ENCODE measurements around the gene SLC9A8.

SLC9A8 gene

GRCh38 chr20:49809803-49810359, 2.7 kb upstream of the SLC9A8 start:
- no peak for DNase-seq (ENCODE audit: low read depth in 1 of 2, low spot score in 1 of 2)
- TF ChIP-seq JUND (IDR thresholded peaks at IDR 0.05; ENCODE audit: low read depth), result no peak
- in situ Hi-C loops (cut with HindIII; ENCODE audit: low pct_unique_long_range_greater_than_20kb, low sequenced_read_pairs), result no loop called here

GRCh38 chr20:49810491-49811190, 2.0 kb upstream of the SLC9A8 start:
- DNase-seq (ENCODE audit: low read depth in 1 of 2, low spot score in 1 of 2), result peak; percentile 49 to 98
- in situ Hi-C loops (cut with HindIII; ENCODE audit: low pct_unique_long_range_greater_than_20kb, low sequenced_read_pairs), result no loop called here
- peak; percentile 30; the same call in 1 of the 2 replicates for TF ChIP-seq JUND (IDR thresholded peaks at IDR 0.05; ENCODE audit: low read depth)

DNA sequence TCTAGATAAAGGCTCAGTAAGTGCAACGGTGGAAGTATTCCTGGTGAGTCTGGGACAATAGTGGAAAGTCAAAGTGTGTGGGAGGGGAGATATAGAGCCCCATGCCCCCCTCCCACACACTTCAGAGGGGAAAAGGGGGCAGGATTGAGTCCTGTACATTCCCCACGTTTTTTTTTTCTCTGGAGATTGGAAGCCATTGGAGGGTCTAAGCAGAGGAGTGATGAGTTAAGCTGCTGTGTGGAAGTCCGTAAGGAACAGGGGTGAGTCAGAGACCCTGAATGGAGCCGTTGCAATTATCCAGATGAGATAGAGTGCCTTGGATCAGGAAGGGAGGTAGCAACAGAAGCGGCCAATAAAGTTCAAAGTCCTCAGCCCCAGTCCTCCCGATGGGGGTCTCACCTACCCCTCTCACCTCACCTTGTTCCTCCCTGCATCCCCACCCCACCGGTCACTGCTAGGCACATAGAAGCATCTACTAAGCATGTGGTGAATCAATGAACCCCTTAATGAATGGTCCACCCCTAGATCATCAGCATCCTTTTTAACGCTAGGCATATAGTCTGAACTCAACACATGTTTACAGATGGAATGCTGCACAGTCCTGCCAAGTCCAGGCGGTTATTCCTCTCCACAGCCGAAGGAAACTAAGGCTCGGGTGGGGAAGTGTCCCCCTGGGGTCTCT, 662 bp upstream of the SLC9A8 start:
- in situ Hi-C loops (cut with HindIII; ENCODE audit: low pct_unique_long_range_greater_than_20kb, low sequenced_read_pairs), result no loop called here
- no peak for TF ChIP-seq JUND (IDR thresholded peaks at IDR 0.05; ENCODE audit: low read depth)
- DNase-seq (ENCODE audit: low read depth in 1 of 2, low spot score in 1 of 2), result no peak

DNA sequence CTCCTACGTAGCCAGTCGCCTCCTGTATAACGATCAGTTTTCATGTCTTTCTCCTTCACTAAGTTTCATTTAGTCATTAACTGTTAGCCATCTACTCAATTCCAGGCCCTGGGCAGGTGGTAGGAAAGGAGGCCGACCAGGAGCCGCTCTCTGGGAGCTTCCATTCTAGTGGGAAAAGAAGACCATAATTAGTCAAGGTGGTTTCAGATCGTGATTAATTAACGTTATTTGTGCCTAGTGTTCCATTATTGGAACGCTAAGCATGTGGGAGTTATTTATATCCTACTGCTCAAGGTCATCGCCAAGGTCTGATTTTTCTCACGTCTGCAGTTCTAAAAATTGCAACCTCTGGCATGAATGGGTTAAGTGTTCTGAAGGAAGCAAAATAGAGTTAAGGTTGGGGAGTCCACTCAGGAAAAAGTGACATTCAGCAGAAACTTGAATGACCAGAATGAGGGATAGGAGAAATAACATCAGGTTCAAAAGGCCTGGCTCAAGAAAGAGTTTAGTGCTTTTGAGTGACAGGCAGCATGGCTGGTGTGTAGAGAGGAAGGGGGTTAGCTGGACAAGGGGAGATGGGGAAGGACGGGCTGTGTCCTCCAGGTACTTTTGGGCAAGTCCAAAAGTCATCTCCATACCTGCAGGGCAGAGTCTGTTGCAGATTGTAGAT, 812 bp downstream of the SLC9A8 start:
- no peak for DNase-seq (ENCODE audit: low read depth in 1 of 2, low spot score in 1 of 2)
- in situ Hi-C loops (cut with HindIII; ENCODE audit: low pct_unique_long_range_greater_than_20kb, low sequenced_read_pairs), result no loop called here
- no peak for TF ChIP-seq JUND (IDR thresholded peaks at IDR 0.05; ENCODE audit: low read depth)

DNA sequence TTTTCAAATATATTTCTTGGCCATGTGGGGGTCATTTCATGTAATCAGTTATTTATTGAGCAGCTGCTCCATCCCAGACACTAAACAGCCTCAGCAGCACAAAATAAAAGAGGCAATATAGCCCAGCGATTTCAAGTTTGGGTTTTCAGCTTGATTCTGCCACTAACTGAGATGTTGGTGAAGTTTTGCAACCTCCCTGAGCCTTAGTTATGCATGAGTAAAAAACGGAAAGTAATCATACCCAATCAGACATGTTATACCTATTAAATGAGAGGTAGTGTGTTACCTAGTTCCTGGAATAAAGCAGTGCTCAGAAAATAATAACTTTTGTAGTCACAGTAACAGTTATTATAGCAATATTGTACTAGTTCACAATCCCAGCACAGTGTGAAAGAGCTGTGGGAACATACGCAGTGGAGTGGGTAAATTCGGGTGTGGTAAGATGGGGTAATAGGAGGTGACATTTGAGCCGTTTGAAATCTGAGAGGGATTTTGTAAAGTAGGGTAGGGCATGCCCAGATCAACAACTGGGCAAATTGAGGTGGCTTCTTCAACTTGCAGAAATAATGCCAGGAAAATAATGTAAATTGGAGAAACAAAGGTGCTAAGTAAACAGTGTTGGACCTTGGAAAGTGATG, 1.5 kb downstream of the SLC9A8 start:
- no peak for DNase-seq (ENCODE audit: low read depth in 1 of 2, low spot score in 1 of 2)
- TF ChIP-seq JUND (IDR thresholded peaks at IDR 0.05; ENCODE audit: low read depth), result no peak
- in situ Hi-C loops (cut with HindIII; ENCODE audit: low pct_unique_long_range_greater_than_20kb, low sequenced_read_pairs), result no loop called here

- in situ Hi-C loops (cut with HindIII; ENCODE audit: low pct_unique_long_range_greater_than_20kb, low sequenced_read_pairs), result no loop called here
- no peak for DNase-seq (ENCODE audit: low read depth in 1 of 2, low spot score in 1 of 2)
- no peak for TF ChIP-seq JUND (IDR thresholded peaks at IDR 0.05; ENCODE audit: low read depth)
Measured at GRCh38 chr20:49818816-49819215, 6.2 kb downstream of the SLC9A8 start.

GRCh38 chr20:49819702-49820101, 7.1 kb downstream of the SLC9A8 start:
- DNase-seq (ENCODE audit: low read depth in 1 of 2, low spot score in 1 of 2), result no peak
- in situ Hi-C loops (cut with HindIII; ENCODE audit: low pct_unique_long_range_greater_than_20kb, low sequenced_read_pairs), result no loop called here
- no peak for TF ChIP-seq JUND (IDR thresholded peaks at IDR 0.05; ENCODE audit: low read depth)

DNA sequence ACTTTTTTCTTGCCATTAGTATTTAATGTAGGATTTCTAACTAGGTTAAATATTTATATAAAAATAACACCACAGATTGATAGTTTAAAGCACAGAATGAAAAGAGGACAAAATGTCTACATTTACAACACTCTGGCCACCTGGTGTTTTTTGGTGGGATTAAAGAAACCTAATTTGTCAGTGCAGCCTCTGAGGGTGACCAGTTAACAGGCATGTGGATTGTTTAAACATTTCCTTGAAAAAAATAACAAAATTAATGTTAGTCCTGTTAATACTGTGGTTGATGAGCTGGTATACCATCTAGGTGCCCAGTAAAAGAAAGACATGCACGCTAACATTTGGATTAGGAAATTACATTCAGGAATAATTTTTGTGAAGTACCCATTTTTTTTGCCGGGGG, 8.8 kb downstream of the SLC9A8 start:
- DNase-seq (ENCODE audit: low read depth in 1 of 2, low spot score in 1 of 2), result no peak
- TF ChIP-seq JUND (IDR thresholded peaks at IDR 0.05; ENCODE audit: low read depth), result no peak
- in situ Hi-C loops (cut with HindIII; ENCODE audit: low pct_unique_long_range_greater_than_20kb, low sequenced_read_pairs), result no loop called here

GRCh38 chr20:49821870-49822331, 9.3 kb downstream of the SLC9A8 start:
- no peak for TF ChIP-seq JUND (IDR thresholded peaks at IDR 0.05; ENCODE audit: low read depth)
- DNase-seq (ENCODE audit: low read depth in 1 of 2, low spot score in 1 of 2), result no peak

DNA sequence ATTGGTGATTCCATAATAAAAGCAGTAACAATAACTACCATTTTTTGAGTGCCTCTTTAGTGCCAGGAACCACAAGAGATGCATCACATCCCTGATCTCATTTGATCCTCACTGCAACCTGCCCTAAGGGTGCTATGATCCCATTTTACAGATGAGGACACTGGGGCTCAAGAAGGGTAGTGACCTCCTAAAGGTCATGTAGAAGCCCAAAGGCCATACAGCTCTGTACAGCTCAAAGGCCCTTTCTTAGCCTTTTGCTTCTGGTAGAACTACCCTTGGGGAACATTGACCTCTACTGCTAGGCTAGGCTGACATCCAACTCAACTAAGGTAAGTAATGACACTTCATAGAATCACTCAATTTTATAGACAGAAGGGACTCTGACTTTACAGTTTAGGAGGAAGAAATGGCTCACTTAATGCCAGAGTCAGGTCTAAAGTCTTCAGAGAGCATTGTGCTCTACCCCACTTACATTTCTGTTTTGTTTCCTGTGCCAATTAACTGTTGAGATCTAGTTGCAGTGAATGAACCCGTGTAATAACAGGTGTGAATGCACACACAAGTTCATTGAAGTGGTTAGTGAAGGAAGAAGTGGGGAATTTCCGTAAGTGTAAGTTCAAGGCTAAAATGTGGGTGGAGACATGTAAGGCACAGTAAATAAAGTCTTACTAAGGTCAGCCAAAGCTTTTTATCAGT, 10.7 kb downstream of the SLC9A8 start:
- no peak for TF ChIP-seq JUND (IDR thresholded peaks at IDR 0.05; ENCODE audit: low read depth)
- no peak for DNase-seq (ENCODE audit: low read depth in 1 of 2, low spot score in 1 of 2)
- in situ Hi-C loops (cut with HindIII; ENCODE audit: low pct_unique_long_range_greater_than_20kb, low sequenced_read_pairs), result no loop called here

More at GRCh38 chr20:49821870-49822331, 9.3 kb downstream of the SLC9A8 start:
- in situ Hi-C loops (cut with HindIII; ENCODE audit: low pct_unique_long_range_greater_than_20kb, low sequenced_read_pairs), result no loop called here

DNA sequence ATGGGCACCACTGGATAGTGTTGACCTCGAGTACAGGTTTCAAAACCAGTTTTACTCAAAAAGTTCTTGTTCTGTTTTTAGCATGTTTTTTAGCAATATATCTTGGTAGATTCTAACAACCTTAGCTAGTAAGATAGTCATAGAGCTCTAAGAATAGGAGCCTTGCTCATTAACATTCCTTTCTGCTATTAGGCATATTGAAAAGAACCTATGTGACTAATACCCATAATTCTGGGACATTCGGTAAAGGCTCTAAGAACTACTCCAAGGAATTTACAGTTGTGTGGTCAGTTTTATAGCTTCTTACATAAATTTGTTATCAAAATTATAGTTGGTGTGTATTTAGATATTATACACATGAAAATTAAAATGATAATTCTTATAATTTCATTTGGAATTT, 11.6 kb downstream of the SLC9A8 start:
- TF ChIP-seq JUND (IDR thresholded peaks at IDR 0.05; ENCODE audit: low read depth), result no peak
- DNase-seq (ENCODE audit: low read depth in 1 of 2, low spot score in 1 of 2), result no peak
- in situ Hi-C loops (cut with HindIII; ENCODE audit: low pct_unique_long_range_greater_than_20kb, low sequenced_read_pairs), result no loop called here

DNA sequence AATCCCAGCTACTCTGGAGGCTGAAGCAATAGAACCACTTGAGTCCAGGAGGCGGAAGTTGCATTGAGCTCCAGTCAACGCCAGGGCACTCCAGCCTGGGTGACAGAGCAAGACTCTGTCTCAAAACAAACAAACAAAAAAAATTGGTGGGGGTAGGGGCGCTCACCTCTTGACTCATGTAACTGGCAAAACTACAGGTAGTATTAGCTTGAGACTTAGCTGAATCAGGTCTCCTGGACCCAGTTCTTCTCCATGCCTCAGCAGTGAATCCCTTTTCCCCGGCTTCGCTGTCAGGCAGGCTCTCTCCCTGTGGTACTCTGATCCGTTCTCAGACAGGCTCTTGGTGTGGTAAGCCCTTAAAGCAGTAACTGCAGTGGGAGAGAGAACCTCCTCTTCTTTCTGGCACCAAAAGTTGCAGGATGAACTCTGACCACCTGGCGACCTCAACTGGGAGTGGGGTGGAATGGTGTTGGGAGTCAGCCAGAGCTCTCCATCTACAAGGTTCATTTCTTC, 12.9 kb downstream of the SLC9A8 start:
- TF ChIP-seq JUND (IDR thresholded peaks at IDR 0.05; ENCODE audit: low read depth), result no peak
- in situ Hi-C loops (cut with HindIII; ENCODE audit: low pct_unique_long_range_greater_than_20kb, low sequenced_read_pairs), result no loop called here

More for the DNA sequence above, 12.9 kb downstream of the SLC9A8 start:
- no peak for DNase-seq (ENCODE audit: low read depth in 1 of 2, low spot score in 1 of 2)
